GM21528 (cell line): Measurements from ENCODE around the gene APOBEC3C.
"Not testable (repeated sequence)": the region's sequence is repeated elsewhere in the genome, so short reads cannot be mapped to it uniquely, and the experiment has no call there.

ENCODE experiments used
- ATAC-seq: cut with Tn5 transposase; IDR thresholded peaks from one replicate; pipeline ENCODE4 v1.9.1; 2021; ENCODE audit warnings: mild to moderate bottlenecking, moderate library complexity; ENCODE audit not compliant: unreplicated experiment, low FRiP score

APOBEC3C gene

GRCh38 chr22:38981992-38982927, 31.8 kb upstream of the APOBEC3C start, which contains the start of gene APOBEC3B:
APOBEC3B (plus strand) TSS chr22:38982347; CDS start chr22:38982454, 107 bp downstream.
- no peak for ATAC-seq

- no peak for ATAC-seq
These were observed 29.8 kb upstream of the APOBEC3C start for GRCh38 chr22:38984224-38984623.

- ATAC-seq: peak; percentile 66
These were observed 29.0 kb upstream of the APOBEC3C start for GRCh38 chr22:38984784-38985757.

- no peak for ATAC-seq
These were observed 27.4 kb upstream of the APOBEC3C start for GRCh38 chr22:38986629-38987028.

- ATAC-seq: no peak
These were observed 26.7 kb upstream of the APOBEC3C start for GRCh38 chr22:38987171-38987895.

GRCh38 chr22:38989466-38989865, 24.6 kb upstream of the APOBEC3C start:
- ATAC-seq: no peak

- not testable (repeated sequence) for ATAC-seq
These were observed 21.1 kb upstream of the APOBEC3C start for GRCh38 chr22:38992871-38993371.

- ATAC-seq: no peak
These were observed 18.0 kb upstream of the APOBEC3C start for GRCh38 chr22:38996105-38996504.

GRCh38 chr22:38997518-38997917, 16.5 kb upstream of the APOBEC3C start:
- ATAC-seq: no peak

- ATAC-seq: peak; percentile 63
These were observed 10.9 kb upstream of the APOBEC3C start for GRCh38 chr22:39003165-39003638.

- no peak for ATAC-seq
These were observed 6.9 kb upstream of the APOBEC3C start for GRCh38 chr22:39007177-39007576.

- not testable (repeated sequence) for ATAC-seq
These were observed 5.7 kb upstream of the APOBEC3C start for GRCh38 chr22:39008271-39008850.

GRCh38 chr22:39010946-39011345, 3.1 kb upstream of the APOBEC3C start:
- no peak for ATAC-seq

GRCh38 chr22:39012533-39013511, 1.2 kb upstream of the APOBEC3C start:
- ATAC-seq: no peak

GRCh38 chr22:39013561-39013941, 506 bp upstream of the APOBEC3C start:
- ATAC-seq: peak; percentile 41

- ATAC-seq: not testable (repeated sequence)
These were observed 665 bp downstream of the APOBEC3C start for GRCh38 chr22:39014723-39015121.

- no peak for ATAC-seq
These were observed 2.5 kb downstream of the APOBEC3C start for GRCh38 chr22:39016592-39016991.

- no peak for ATAC-seq
These were observed 3.7 kb downstream of the APOBEC3C start for GRCh38 chr22:39017596-39018365.
